KBM-7 (cell line): ENCODE measurements around the gene ANKRD60.

ENCODE experiments used
- DNase-seq: peaks from one replicate; pipeline ENCODE4 v3.0.0-alpha.2; 2015
- in situ Hi-C: fragments of 300-500 bp; cut with MboI; formaldehyde crosslinking; loops from 2 replicates; pipeline ENCODE4 v1.14.3; 2020; ENCODE audit warnings: low sequenced_read_pairs, low pct_unique_long_range_greater_than_20kb, mixed read lengths

ANKRD60 gene

GRCh38 chr20:58245931-58246330 lies 17.5 kb upstream of the ANKRD60 start:
- in situ Hi-C loops: loop anchor here (25.0 kb wide), 1 partner anchor 591 kb away; no protein-coding TSS in a partner anchor
- DNase-seq: no peak

- in situ Hi-C loops: loop anchor here (25.0 kb wide), 1 partner anchor 592 kb away; no protein-coding TSS in a partner anchor
- DNase-seq: no peak
Measured at GRCh38 chr20:58245181-58245891, 16.9 kb upstream of the ANKRD60 start.

GRCh38 chr20:58244517-58245030 lies 16.1 kb upstream of the ANKRD60 start:
- in situ Hi-C loops: loop anchor here (25.0 kb wide), 1 partner anchor 593 kb away; no protein-coding TSS in a partner anchor
- DNase-seq: no peak

GRCh38 chr20:58243653-58244410 lies 15.4 kb upstream of the ANKRD60 start:
- DNase-seq: no peak
- in situ Hi-C loops: loop anchor here (25.0 kb wide), 1 partner anchor 593 kb away; no protein-coding TSS in a partner anchor

- no peak for DNase-seq
- in situ Hi-C loops: loop anchor here (25.0 kb wide), 1 partner anchor 594 kb away; no protein-coding TSS in a partner anchor
Measured at GRCh38 chr20:58242824-58243223, 14.4 kb upstream of the ANKRD60 start.

- DNase-seq: no peak
- in situ Hi-C loops: loop anchor here (25.0 kb wide), 1 partner anchor 595 kb away; no protein-coding TSS in a partner anchor
Measured at GRCh38 chr20:58241766-58242465, 13.5 kb upstream of the ANKRD60 start.

- in situ Hi-C loops: loop anchor here (25.0 kb wide), 1 partner anchor 597 kb away; no protein-coding TSS in a partner anchor
- DNase-seq: no peak
Measured at GRCh38 chr20:58240471-58240870, 12.0 kb upstream of the ANKRD60 start.

- in situ Hi-C loops: loop anchor here (25.0 kb wide), 1 partner anchor 598 kb away; no protein-coding TSS in a partner anchor
- no peak for DNase-seq
Measured at GRCh38 chr20:58239216-58239615, 10.8 kb upstream of the ANKRD60 start.

GRCh38 chr20:58238490-58238889 lies 10.0 kb upstream of the ANKRD60 start:
- in situ Hi-C loops: loop anchor here (25.0 kb wide), 1 partner anchor 599 kb away; no protein-coding TSS in a partner anchor
- no peak for DNase-seq

- DNase-seq: no peak
- in situ Hi-C loops: loop anchor here (25.0 kb wide), 1 partner anchor 600 kb away; no protein-coding TSS in a partner anchor
Measured at GRCh38 chr20:58237318-58238132, 9.1 kb upstream of the ANKRD60 start.

GRCh38 chr20:58236612-58237317 lies 8.3 kb upstream of the ANKRD60 start:
- in situ Hi-C loops: loop anchor here (25.0 kb wide), 1 partner anchor 601 kb away; no protein-coding TSS in a partner anchor
- peak; percentile 83 for DNase-seq

GRCh38 chr20:58235010-58235409 lies 6.6 kb upstream of the ANKRD60 start:
- in situ Hi-C loops: loop anchor here (25.0 kb wide), 1 partner anchor 602 kb away; no protein-coding TSS in a partner anchor

GRCh38 chr20:58233881-58234528 lies 5.6 kb upstream of the ANKRD60 start:
- DNase-seq: peak; percentile 37
- in situ Hi-C loops: loop anchor here (25.0 kb wide), 1 partner anchor 603 kb away; no protein-coding TSS in a partner anchor

More at GRCh38 chr20:58235010-58235409, 6.6 kb upstream of the ANKRD60 start:
- DNase-seq: no peak

GRCh38 chr20:58233393-58233792 lies 4.9 kb upstream of the ANKRD60 start:
- no peak for DNase-seq
- in situ Hi-C loops: loop anchor here (25.0 kb wide), 1 partner anchor 604 kb away; no protein-coding TSS in a partner anchor

- in situ Hi-C loops: loop anchor here (25.0 kb wide), 1 partner anchor 606 kb away; no protein-coding TSS in a partner anchor
- DNase-seq: no peak
Measured at GRCh38 chr20:58231683-58232082, 3.2 kb upstream of the ANKRD60 start.

GRCh38 chr20:58229198-58229798 lies 845 bp upstream of the ANKRD60 start:
- in situ Hi-C loops: loop anchor here (25.0 kb wide), 1 partner anchor 608 kb away; no protein-coding TSS in a partner anchor
- no peak for DNase-seq
